CD14-positive monocyte (primary cell): ENCODE measurements around the gene SPAST. TPM values are rescaled to one million over a fixed set of nuclear protein-coding genes. Genes with fewer than 3 reads are reported as not detected.

Experiments used
- DNase-seq, 3 donors: peaks; one replicate each; pipeline ENCODE4 v3.0.0-alpha.2; 2011 to 2022
- H2AFZ ChIP-seq: 2 replicates; pipeline ENCODE4 v1.6.0; 2012; ENCODE audit warnings: mild to moderate bottlenecking, low read depth, low read length, inconsistent platforms; ENCODE audit not compliant: insufficient read depth, poor library complexity, severe bottlenecking
- H3K27ac ChIP-seq, 2 donors: 1 replicate in 1 of 2; 2 replicates in 1 of 2; pipeline ENCODE4 v1.5.1; 2012 to 2013; ENCODE audit warnings: low read length in 2 of 2, control low read depth in 1 of 2, inconsistent platforms in 1 of 2, low read depth in 1 of 2, mild to moderate bottlenecking in 1 of 2
- H3K27me3 ChIP-seq, 2 donors: one replicate each; pipeline versions ENCODE4 v1.6.0 to v1.6.1; 2011 to 2013; ENCODE audit warnings: low read length in 2 of 2; ENCODE audit not compliant: control insufficient read depth in 2 of 2, insufficient read depth in 2 of 2
- H3K36me3 ChIP-seq, 2 donors: replicated peaks in 1 of 2; 1 replicate in 1 of 2; 2 replicates in 1 of 2; pipeline versions ENCODE4 v1.5.1 to v1.6.1; 2012 to 2013; ENCODE audit warnings: low read length in 2 of 2, control low read depth in 1 of 2, inconsistent platforms in 1 of 2, mild to moderate bottlenecking in 1 of 2; ENCODE audit not compliant: insufficient read depth in 2 of 2, control insufficient read depth in 1 of 2
- H3K4me1 ChIP-seq, 2 donors: 1 replicate in 1 of 2; 2 replicates in 1 of 2; pipeline versions ENCODE4 v1.5.1 to v1.6.1; 2012 to 2013; ENCODE audit warnings: low read length in 2 of 2, control low read depth in 1 of 2, inconsistent platforms in 1 of 2, mild to moderate bottlenecking in 1 of 2, moderate library complexity in 1 of 2; ENCODE audit not compliant: insufficient read depth in 2 of 2, control insufficient read depth in 1 of 2
- H3K4me2 ChIP-seq: replicated peaks from 2 replicates; pipeline ENCODE3; 2012; ENCODE audit warnings: low read length, moderate library complexity, mild to moderate bottlenecking; ENCODE audit not compliant: poor library complexity, severe bottlenecking; ENCODE audit errors: extremely low read depth
- H3K4me3 ChIP-seq, 3 experiments: fragments of 200-600 bp in 1 of 3; sonication (generic) in 1 of 3; replicated peaks in 1 of 3; 1 replicate in 2 of 3; 2 replicates in 1 of 3; pipeline ENCODE4 v1.5.1; 2011 to 2013; ENCODE audit warnings: low read length in 3 of 3, mild to moderate bottlenecking in 3 of 3, control low read depth in 2 of 3, low read depth in 2 of 3, inconsistent platforms in 1 of 3, moderate library complexity in 1 of 3
- H3K79me2 ChIP-seq: 2 replicates; pipeline ENCODE4 v1.6.0; 2012; ENCODE audit warnings: mild to moderate bottlenecking, control low read depth, inconsistent platforms, low read length, moderate library complexity; ENCODE audit not compliant: insufficient read depth
- H3K9ac ChIP-seq: 2 replicates; pipeline ENCODE4 v1.6.0; 2017; ENCODE audit warnings: low read length, mild to moderate bottlenecking; ENCODE audit not compliant: insufficient read depth, poor library complexity, severe bottlenecking
- H3K9me3 ChIP-seq, 2 donors: replicated peaks in 1 of 2; 1 replicate in 1 of 2; 2 replicates in 1 of 2; pipeline versions ENCODE4 v1.5.1 to v1.6.1; 2012 to 2013; ENCODE audit warnings: low read length in 2 of 2, control low read depth in 1 of 2; ENCODE audit not compliant: control insufficient read depth in 1 of 2, insufficient read depth in 1 of 2
- H4K20me1 ChIP-seq: 2 replicates; pipeline ENCODE4 v1.6.0; 2012; ENCODE audit warnings: mild to moderate bottlenecking, low read length, control low read depth, moderate library complexity; ENCODE audit not compliant: insufficient read depth
- H3K27ac Mint-ChIP-seq, 7 donors: one replicate each; pipeline ENCODE4 v1.8.0; 2020; ENCODE audit warnings: mild to moderate bottlenecking in 7 of 7, mixed read lengths in 7 of 7, moderate library complexity in 6 of 7, inconsistent platforms in 2 of 7
- H3K27me3 Mint-ChIP-seq, 3 donors: one replicate each; pipeline ENCODE4 v1.8.0; 2021 to 2022; ENCODE audit warnings: low read depth in 3 of 3, mild to moderate bottlenecking in 3 of 3, mixed read lengths in 3 of 3, moderate library complexity in 3 of 3, inconsistent platforms in 1 of 3
- H3K36me3 Mint-ChIP-seq, 2 donors: one replicate each; pipeline ENCODE4 v1.8.0; 2020; ENCODE audit warnings: mixed read lengths in 2 of 2, inconsistent platforms in 1 of 2, mild to moderate bottlenecking in 1 of 2
- H3K4me1 Mint-ChIP-seq: one replicate; pipeline ENCODE4 v1.8.0; 2020; ENCODE audit warnings: mild to moderate bottlenecking, mixed read lengths
- H3K4me3 Mint-ChIP-seq, 2 donors: one replicate each; pipeline ENCODE4 v1.8.0; 2020; ENCODE audit warnings: mild to moderate bottlenecking in 2 of 2, mixed read lengths in 2 of 2, moderate library complexity in 1 of 2
- H3K9me3 Mint-ChIP-seq, 7 donors: one replicate each; pipeline ENCODE4 v1.8.0; 2020 to 2022; ENCODE audit warnings: mixed read lengths in 7 of 7, mild to moderate bottlenecking in 6 of 7, moderate library complexity in 6 of 7, inconsistent platforms in 2 of 7
- CTCF ChIP-seq: fragments of 200-600 bp; IDR thresholded peaks from one replicate; pipeline ENCODE4 v1.8.0; 2022; ENCODE audit warnings: antibody characterized with exemption, mild to moderate bottlenecking
- WGBS: methylation state at CpG from one replicate; pipeline ENCODE4 v1.1.5; 2013; ENCODE audit warnings: missing lambda C conversion rate; ENCODE audit not compliant: insufficient coverage; 5-methylcytosine and 5-hydroxymethylcytosine counted together
- intact Hi-C, 2 donors: fragments of 100-400 bp; cut with micrococcal nuclease; formaldehyde crosslinking; loops; one replicate each; pipeline versions ENCODE4 v1.15.0 to v1.15.1; 2023
- polyA plus RNA-seq, 3 donors: library from polyadenylated mRNA; depleted of rRNA in 1 of 3; unstranded in 2 of 3; stranded (reverse) in 1 of 3; fragments of 300-500 nt in 2 of 3; fragments of >200 nt in 1 of 3; fragmentation: Illumina TruSeq in 2 of 3; gene quantifications; 1 replicate in 2 of 3; 2 replicates in 1 of 3; pipeline ENCODE4 v1.2.3, GENCODE V29; 2012 to 2021

Gene SPAST
- polyA plus RNA-seq, 3 donors, result 10.4 to 17.4 (median 14.0) TPM

- Mint-ChIP-seq H3K27ac (no peak overlapping the region), H3K9me3 (no peaks in the 10 kb centered on the region), H3K4me3 (no peak overlapping the region), H3K27me3 (no peaks in the 10 kb centered on the region), H3K36me3 (peaks cover 56 to 76% of the 10 kb centered on the region in 2 donors), H3K4me1 (no peaks in the 10 kb centered on the region)
- H3K9me3 ChIP-seq, result no peaks in the 10 kb centered on the region
- peaks cover 62 to 90% of the 10 kb centered on the region in 2 donors for H3K36me3 ChIP-seq
- H3K4me3 ChIP-seq, result no peak overlapping the region
- no peaks in the 10 kb centered on the region for H3K27me3 ChIP-seq
- DNase-seq, result no peak
- H3K27ac ChIP-seq, result no peak overlapping the region
- no peak for TF ChIP-seq CTCF
- H3K9ac ChIP-seq, result no peak overlapping the region
- H3K79me2 ChIP-seq, result no peaks in the 10 kb centered on the region
- no CpG with 5 or more reads among the region's 3 CpGs for WGBS
- H4K20me1 ChIP-seq, result peaks cover 2% of the 10 kb centered on the region
- H3K4me2 ChIP-seq, result no peak overlapping the region
- H2AFZ ChIP-seq, result no peak overlapping the region
- H3K4me1 ChIP-seq, result no peaks in the 10 kb centered on the region
- intact Hi-C loops, result no loop called here
Measured at GRCh38 chr2:32118055-32118454, 54.7 kb downstream of the SPAST start.

GRCh38 chr2:32119161-32119560 lies 55.8 kb downstream of the SPAST start:
- H3K27ac Mint-ChIP-seq, result no peak overlapping the region
- no peak for TF ChIP-seq CTCF
- peaks cover 58 to 76% of the 10 kb centered on the region in 2 donors for H3K36me3 Mint-ChIP-seq
- H3K4me1 Mint-ChIP-seq, result no peaks in the 10 kb centered on the region
- WGBS, result no CpG with 5 or more reads among the region's 2 CpGs
- no peaks in the 10 kb centered on the region for H3K27me3 Mint-ChIP-seq
- H3K36me3 ChIP-seq, result peaks cover 65 to 90% of the 10 kb centered on the region in 2 donors
- H3K4me1 ChIP-seq, result no peaks in the 10 kb centered on the region
- no peaks in the 10 kb centered on the region for H3K9me3 Mint-ChIP-seq
- H2AFZ ChIP-seq, result no peak overlapping the region
- H3K4me3 Mint-ChIP-seq, result no peak overlapping the region
- no peak overlapping the region for H3K4me2 ChIP-seq
- H3K9me3 ChIP-seq, result no peaks in the 10 kb centered on the region
- H4K20me1 ChIP-seq, result no peaks in the 10 kb centered on the region
- no peak overlapping the region for H3K9ac ChIP-seq
- intact Hi-C loops, result no loop called here
- no peak for DNase-seq
- H3K27ac ChIP-seq, result no peak overlapping the region
- H3K27me3 ChIP-seq, result no peaks in the 10 kb centered on the region
- no peak overlapping the region for H3K4me3 ChIP-seq
- no peaks in the 10 kb centered on the region for H3K79me2 ChIP-seq
